ENCODE data around the gene ETFA.

The ETFA gene

GRCh38 chr15:76176059-76176458, 135.2 kb downstream of the ETFA start:
- no peak for DNase-seq (ENCODE audit: low read depth, low spot score)
- ChIA-PET POLR2A (no interaction called here), CTCF (interaction anchor here (1.2 to 2.1 kb wide), 2 partner anchors 10 to 25 kb away, joined by 3 to 9 read pairs; no protein-coding TSS in a partner anchor)
- TF ChIP-seq, protein P1, sequence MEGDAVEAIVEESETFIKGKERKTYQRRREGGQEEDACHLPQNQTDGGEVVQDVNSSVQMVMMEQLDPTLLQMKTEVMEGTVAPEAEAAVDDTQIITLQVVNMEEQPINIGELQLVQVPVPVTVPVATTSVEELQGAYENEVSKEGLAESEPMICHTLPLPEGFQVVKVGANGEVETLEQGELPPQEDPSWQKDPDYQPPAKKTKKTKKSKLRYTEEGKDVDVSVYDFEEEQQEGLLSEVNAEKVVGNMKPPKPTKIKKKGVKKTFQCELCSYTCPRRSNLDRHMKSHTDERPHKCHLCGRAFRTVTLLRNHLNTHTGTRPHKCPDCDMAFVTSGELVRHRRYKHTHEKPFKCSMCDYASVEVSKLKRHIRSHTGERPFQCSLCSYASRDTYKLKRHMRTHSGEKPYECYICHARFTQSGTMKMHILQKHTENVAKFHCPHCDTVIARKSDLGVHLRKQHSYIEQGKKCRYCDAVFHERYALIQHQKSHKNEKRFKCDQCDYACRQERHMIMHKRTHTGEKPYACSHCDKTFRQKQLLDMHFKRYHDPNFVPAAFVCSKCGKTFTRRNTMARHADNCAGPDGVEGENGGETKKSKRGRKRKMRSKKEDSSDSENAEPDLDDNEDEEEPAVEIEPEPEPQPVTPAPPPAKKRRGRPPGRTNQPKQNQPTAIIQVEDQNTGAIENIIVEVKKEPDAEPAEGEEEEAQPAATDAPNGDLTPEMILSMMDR (IDR thresholded peaks at IDR 0.05; ENCODE audit: insufficient read depth, low read length, missing control alignments), result no peak
- H3K4me3 ChIP-seq (ENCODE audit: low read depth, low read length), result no peak overlapping the region

DNA sequence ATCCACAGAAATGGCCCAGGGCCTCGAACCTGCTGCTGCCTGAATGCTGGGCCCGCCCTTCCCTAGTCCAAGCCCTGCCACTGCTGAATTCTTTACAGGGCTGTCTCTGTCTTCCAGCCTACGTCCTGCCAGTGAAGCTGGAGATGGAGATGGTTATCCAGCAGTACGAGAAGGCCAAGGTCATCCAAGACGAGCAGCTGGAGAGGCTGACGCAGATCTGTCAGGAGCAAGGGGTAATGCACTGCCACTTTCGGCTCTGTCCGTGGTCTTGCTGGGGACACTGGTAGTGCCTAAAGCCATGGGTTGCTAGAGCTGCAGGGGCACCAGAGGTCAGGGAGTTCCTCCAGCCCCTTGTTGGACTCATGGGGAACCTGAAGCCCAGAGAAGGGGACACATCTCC, 135.8 kb downstream of the ETFA start:
- CTCF ChIA-PET, result interaction anchor here (0.6 to 2.1 kb wide), 3 partner anchors 11 to 27 kb away, joined by 3 to 9 read pairs (median 3); no protein-coding TSS in a partner anchor
- TF ChIP-seq, protein P1 (IDR thresholded peaks at IDR 0.05; ENCODE audit: insufficient read depth, low read length, missing control alignments), result no peak
- POLR2A ChIA-PET, result no interaction called here
- DNase-seq (ENCODE audit: low read depth, low spot score), result no peak
- H3K4me3 ChIP-seq (ENCODE audit: low read depth, low read length), result no peak overlapping the region

DNA sequence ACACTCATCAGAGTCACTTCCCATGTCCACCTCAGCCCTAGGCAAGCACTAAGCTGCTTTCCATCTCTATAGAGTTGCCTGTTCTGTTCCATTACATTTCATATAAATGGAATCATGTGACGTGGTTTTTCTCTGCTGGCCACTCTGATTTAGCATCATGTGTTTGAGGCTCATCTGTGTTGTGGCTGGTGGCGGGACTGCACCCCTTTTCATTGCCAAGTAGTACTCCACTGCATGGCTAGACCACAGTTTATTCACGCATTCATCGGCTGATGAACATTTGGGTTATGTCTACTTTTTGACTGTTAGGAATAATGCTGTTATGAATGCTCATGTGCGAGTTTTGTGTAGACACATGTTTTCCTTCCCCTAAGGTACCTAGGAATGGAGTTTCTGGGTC, 136.6 kb downstream of the ETFA start:
- no peak for DNase-seq (ENCODE audit: low read depth, low spot score)
- TF ChIP-seq, protein P1 (IDR thresholded peaks at IDR 0.05; ENCODE audit: insufficient read depth, low read length, missing control alignments), result no peak
- no peak overlapping the region for H3K4me3 ChIP-seq (ENCODE audit: low read depth, low read length)
- ChIA-PET CTCF (interaction anchor here (2.1 kb wide), 1 partner anchor 23 kb away, joined by 9 read pairs; no protein-coding TSS in a partner anchor), POLR2A (no interaction called here)

GRCh38 chr15:76173317-76173834, 137.9 kb downstream of the ETFA start:
- CTCF ChIA-PET, result interaction anchor here (1.2 to 3.5 kb wide), 2 partner anchors 9 to 12 kb away, joined by 3 to 14 read pairs; no protein-coding TSS in a partner anchor
- no peak overlapping the region for H3K4me3 ChIP-seq (ENCODE audit: low read depth, low read length)
- TF ChIP-seq, protein P1 (IDR thresholded peaks at IDR 0.05; ENCODE audit: insufficient read depth, low read length, missing control alignments), result no peak
- POLR2A ChIA-PET, result no interaction called here
- DNase-seq (ENCODE audit: low read depth, low spot score), result no peak

GRCh38 chr15:76172782-76173181, 138.5 kb downstream of the ETFA start:
- POLR2A ChIA-PET, result no interaction called here
- no peak overlapping the region for H3K4me3 ChIP-seq (ENCODE audit: low read depth, low read length)
- TF ChIP-seq, protein P1 (IDR thresholded peaks at IDR 0.05; ENCODE audit: insufficient read depth, low read length, missing control alignments), result no peak
- CTCF ChIA-PET, result interaction anchor here (1.2 to 3.5 kb wide), 2 partner anchors 9 to 12 kb away, joined by 3 to 14 read pairs; no protein-coding TSS in a partner anchor
- no peak for DNase-seq (ENCODE audit: low read depth, low spot score)

DNA sequence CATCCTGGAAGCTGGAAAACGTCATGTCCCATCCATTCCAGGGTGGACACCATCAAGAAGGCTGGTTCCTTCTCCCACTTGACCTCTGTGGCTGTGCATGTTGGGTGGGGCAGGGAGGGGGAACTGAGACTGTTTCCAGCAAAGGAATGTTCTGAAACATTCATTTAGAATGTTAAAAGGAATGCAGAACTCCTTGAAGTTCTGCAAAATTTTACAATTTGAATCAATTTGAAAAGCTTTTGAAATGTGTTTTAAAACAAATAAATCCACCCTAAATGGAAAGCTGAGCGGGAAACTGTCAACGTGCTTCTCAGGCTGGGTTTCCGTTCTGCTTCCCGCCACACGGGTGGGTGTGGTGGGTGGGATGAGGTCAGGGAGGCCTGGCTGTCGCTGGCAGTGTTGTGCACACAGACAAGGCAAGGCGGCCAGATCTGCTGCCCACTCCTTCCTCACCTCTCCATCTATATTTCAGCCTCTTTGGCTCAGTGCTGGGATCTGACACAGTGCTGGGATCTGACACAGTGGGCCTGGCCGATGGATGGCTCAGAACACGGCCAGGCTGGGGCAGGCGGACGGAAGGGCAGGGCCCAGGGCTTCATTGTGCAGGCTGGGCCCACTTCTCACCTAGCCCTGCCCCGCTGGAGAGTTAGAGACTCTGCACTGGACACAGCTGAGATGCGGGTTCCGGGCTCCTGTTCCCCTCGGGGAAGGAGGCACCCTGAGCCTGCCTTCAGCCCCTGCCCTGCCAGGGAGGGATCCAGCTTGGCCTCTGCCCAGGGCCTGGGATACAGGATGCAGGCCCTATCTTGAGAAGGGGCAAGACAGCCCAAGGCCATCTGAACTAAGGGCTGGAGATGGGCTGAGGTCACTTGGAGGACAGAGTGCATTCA, 141.1 kb downstream of the ETFA start:
- no peak overlapping the region for H3K4me3 ChIP-seq (ENCODE audit: low read depth, low read length)
- no peak for DNase-seq (ENCODE audit: low read depth, low spot score)
- TF ChIP-seq, protein P1 (IDR thresholded peaks at IDR 0.05; ENCODE audit: insufficient read depth, low read length, missing control alignments), result no peak
- CTCF ChIA-PET, result interaction anchor here (1.0 to 3.6 kb wide), 7 partner anchors 15 to 111 kb away, joined by 3 to 19 read pairs (median 6); no protein-coding TSS in a partner anchor
- POLR2A ChIA-PET, result no interaction called here
